ENCODE results near the gene FOXJ1.

FOXJ1 gene

DNA sequence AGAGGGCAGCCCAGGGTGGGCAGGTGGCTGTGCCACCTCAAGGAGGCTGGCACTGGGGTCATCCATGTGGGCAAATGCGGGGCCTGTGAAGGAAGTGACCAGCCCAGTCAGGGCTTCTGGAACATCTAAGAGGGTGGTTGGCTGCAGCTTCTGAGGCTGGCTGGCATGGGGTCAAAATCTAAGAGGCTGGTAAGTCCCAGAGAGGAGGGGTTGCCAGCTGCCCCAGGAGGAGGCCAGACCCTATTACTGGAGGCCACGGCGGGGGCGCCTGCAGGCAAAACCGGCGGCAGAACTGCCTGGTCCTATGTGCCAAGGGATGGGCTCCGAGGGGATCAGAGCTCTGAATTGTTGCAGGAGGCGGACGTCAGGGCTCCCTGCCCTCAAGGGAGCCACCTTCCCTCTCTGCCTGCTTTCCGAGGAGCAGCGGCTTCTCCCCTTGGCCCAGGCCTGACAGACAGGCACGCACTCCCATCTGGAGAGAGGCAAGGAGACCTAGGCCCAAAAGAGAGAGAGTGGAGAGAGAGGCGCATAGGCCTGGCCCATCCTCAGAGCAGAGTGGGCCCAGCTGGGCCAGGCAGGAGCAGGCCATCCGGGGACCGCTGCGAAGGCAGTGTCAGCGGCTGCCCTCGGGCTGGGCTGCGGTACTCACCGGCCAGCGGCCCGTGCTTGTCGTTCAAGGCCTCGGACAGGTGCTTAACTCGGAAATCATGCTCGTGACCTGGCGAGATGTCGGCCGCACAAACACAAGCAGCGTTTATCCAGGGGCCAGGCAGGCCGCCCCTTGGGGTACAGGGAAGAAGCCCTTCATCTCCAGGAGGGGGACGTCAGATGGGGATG is 51.1 kb downstream of the FOXJ1 start:
- no peak for DNase-seq

DNA sequence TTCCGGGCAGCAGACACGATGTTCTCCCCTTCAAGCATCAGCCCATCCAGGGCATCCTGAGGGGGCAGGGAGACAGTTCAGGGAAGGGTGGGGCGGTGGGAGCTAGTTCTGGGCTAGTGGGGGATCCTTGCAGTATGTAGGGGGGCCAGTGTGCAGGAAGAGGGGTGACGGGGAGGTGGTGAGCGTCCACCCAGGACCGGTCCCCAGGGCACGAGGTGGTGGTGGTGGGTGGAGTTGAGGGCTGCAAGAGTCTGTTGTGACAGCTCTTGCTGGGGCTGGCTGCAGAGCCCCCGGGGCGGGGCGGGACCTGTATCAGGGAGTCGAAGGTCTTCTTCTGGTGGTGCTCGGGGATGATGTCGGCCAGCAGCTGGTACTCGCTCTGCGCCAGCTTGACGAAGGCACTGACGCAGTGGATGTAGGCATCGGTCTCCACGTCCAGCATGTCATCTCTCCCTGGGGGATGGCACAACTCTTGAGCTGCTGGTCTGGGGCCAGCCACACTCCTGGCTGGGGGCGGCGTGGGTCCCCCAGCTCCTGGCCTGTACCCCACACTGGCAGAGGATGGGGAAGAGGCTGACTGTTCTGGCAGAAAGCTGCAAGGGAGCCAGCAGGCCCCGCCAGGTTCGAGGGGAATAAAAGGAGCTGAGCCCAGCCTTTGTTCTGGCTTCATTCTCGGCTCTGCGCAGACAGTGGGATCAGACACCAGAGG is 52.0 kb downstream of the FOXJ1 start:
- no peak for DNase-seq

DNA sequence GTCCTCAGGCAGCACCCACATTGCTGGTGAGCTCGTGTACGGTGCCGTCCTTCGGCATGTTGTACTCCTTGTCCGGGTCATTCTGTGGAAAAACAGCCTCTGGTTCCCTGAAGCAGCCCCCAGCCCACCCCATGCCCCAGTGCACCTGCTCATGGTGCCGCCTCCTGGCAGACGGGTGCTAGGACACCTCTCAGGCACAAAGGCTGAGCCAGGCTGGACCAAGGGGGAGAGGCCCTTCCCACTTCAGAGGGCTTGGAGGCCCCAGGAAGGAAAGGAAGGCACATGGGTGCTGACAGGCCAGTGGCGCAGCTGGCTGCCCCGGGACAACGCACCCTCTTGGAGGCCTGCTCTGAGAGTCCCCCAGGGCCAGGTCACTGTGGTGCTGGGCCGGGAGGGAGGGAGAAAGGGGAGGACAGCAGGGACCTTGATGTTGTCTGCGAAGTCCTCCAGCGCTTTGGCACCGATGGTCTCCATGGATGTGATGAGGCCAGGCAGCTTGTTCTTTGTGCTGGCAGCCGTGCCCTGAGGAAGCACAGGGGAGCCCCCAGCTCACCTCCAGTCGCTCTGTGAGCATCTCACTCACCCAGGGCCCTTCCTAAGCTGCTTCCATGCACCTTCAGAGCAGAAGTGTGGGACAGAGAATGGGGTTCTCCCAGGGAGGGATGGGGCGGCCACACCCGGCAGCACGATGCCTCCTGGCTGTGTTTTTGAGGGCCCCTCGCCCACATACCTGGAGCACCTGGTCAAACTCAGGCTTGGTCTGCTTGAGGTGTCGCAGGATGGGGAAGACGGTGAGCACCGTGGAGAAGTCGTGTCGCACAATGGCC is 52.8 kb downstream of the FOXJ1 start:
- DNase-seq: no peak

DNA sequence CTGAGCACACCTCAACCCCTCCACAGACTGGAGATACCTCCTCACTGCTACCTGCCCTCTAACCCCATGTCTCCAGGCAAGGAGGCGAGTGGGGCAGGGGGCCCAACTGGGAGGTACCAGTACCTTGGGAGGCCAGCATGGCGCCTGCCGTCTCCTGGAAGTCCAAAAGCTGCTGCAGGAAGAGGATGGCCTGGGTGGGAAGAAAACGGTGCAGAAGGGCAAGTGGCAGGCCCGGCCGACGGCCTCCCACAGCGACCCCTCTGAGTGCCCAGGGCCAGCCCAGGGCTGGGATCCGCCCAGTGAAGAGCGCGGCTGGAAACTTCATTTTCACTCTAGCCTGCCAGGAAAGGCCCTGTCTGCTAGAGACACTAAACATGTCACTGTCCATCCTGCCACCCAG is 53.5 kb downstream of the FOXJ1 start:
- no peak for DNase-seq

DNA sequence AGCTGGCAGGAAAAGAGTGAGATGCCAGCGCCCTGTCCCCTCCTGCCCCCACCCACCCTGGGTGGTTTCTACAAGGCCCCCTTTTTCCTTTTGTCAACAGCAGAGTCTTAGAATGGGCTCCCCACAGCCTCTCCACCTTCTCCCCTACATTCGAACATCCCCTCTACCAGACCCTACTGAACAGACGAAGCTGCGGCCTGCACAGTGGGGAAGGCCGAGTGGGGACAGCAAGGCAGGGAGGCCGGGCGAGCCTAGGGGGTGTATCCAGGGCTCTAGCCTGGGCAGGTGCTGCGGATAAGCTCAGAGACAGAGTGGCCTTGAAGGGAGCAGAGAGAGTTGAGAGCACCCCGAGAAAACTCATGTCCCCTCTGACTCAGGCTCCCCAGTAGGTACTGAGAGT is 54.7 kb downstream of the FOXJ1 start:
- no peak for DNase-seq

Data from DMS79 treated with DMSO at 0.1 percent for 48 hours (cell line).